GM18508 (cell line): Measurements from ENCODE around the gene ZNF780A.
"Not testable (repeated sequence)": the region's sequence is repeated elsewhere in the genome, so short reads cannot be mapped to it uniquely, and the experiment has no call there.

ENCODE experiments used
- ATAC-seq: cut with Tn5 transposase; IDR thresholded peaks from one replicate; pipeline ENCODE4 v1.9.1; 2021; ENCODE audit warnings: moderate number of reproducible peaks; ENCODE audit not compliant: insufficient read depth, unreplicated experiment

Gene ZNF780A

DNA sequence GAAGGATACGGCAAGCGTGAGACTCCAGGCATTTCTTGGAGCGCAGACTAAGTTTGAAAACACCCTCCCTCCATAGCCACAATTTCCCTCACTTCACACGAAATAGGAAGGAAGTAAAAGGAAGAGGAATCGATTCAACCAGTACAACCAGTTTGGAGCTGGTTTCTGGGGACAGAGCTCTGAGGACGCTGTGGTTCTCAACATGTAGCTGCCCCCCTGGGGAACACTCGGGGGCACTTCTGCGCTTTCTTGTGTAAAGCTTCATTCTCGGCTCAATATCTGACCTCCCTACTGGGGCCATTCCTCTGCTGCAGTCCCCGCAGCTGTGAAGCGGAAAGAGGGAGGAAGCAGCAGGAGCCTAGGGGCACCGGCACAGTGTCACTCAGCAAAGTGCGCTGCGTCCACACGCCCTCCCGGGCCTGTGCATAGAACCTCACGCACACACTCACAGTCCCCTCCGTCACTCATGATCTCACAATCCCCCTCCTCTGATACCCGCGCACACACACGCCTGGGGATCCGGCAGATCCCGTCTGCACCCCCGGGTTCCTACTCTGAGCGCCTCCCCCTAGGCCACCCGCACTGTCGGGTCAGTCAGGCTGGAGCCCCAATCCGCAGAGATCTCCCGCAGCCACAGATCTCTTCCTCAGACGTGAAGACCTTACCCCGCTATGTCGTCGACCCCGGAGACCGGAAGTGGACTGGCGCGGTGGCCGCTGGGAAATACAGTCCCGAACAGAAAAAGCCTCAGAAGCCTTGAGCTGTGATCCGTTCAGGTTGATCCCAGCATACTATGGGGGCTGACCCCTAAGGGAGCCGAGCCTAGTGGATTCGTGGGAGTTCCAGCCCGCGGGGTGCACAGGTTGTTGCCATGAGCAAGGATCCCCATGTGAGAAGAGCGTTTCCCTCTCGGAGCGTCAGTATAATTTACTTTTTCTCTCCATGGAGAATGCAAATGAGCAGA is at the start of gene ZNF780A:
TSS of gene ZNF780A (minus strand) at position 703 of the 964 bp plus-strand sequence. CDS start 6,190 bp downstream, outside the sequence.
- no peak for ATAC-seq

DNA sequence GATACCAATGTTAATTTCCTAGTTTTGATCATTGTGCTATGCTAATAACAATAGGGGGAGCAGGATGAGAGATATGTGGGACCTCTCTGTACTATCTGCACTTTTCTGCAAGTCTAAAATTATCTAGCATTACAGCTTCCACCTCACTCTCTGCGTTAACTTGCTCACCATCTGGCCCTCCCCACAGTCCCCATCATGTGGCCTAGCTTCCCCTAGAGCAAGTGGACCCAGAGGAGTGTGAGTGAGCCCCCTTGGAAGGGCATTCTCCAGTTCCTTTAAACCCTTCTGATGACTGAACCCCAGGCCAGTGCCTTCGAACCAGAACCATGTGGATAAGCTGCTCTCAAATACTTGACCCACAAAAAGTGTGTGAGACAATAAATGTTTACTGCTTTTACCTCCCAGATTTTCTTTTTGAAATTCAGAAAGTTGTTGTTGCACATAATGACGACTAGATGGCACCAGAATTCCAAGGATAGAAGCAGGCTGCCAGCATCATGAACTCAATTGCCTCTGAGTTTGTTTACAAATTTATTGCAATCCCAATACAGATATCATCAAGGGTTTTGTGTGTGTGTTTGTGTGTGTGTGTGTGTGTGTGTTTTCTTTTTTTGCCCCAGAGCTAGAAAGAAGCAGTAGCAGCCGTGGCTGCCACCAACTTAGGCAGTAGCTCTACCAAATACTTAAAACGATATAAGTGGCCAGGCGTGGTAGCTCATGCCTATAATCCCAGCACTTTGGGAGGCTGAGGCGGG is 49.0 kb upstream of the ZNF780A start:
- no peak for ATAC-seq

DNA sequence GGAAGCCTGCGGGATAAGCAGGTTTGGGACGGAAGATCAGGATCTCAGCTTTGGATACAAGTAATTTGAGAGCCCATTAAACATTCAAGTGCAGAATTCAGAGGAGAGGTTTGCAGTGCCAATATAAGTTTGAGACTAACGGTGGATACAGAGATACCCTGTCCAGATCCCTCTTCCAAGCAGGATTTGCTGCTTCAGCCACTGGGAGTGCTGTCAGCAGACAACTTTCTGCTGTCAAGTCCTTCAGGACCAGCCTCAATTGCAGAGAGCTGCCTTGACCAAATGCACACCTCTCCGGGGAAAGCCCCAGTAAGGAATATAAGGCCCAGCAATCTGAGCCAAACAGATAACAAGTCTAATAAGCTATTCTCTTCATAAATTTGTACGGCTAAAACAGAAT is 46.1 kb upstream of the ZNF780A start:
- no peak for ATAC-seq

- ATAC-seq = no peak
Measured at GRCh38 chr19:40134866-40135265, 44.1 kb upstream of the ZNF780A start.

- ATAC-seq = no peak
Measured at GRCh38 chr19:40133491-40133890, 42.7 kb upstream of the ZNF780A start.

GRCh38 chr19:40130013-40130412 is 39.3 kb upstream of the ZNF780A start:
- ATAC-seq = no peak

DNA sequence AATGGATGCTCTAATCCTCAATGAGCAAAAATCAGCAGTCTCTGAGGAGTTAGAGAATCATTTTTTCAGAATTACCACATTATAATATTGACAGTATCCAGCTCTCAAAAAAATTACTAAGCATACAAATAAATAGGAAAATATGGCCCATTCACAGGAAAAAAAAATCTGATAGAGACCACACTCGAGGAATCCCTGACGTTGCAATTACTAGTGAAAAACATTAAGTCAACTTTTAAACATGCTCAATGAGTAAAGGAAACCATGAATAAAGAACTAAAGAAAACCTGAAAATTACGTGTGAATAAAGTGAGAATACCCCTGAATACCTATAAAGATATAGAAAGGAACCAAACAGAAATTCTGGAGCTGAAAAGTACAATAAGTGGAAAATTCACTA is 38.7 kb upstream of the ZNF780A start:
- no peak for ATAC-seq

DNA sequence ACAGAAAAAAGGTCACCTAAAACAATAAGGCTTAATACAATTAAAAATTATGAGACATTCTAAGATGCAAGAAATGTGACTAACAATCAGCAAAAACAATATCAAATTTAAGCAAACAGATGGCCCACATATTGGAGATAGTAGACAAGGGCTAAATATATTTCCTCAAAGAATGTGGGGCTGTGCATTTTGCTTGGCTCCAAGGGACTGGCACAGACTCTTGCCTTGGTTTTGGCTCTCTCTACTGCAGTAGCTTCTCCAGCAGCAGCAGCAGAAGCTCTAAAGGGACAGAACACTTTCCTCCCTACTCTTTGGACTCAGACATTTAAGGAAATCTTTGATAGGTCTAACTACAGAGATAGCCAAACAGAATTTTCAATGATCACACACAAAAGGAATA is 38.2 kb upstream of the ZNF780A start:
- ATAC-seq = no peak

DNA sequence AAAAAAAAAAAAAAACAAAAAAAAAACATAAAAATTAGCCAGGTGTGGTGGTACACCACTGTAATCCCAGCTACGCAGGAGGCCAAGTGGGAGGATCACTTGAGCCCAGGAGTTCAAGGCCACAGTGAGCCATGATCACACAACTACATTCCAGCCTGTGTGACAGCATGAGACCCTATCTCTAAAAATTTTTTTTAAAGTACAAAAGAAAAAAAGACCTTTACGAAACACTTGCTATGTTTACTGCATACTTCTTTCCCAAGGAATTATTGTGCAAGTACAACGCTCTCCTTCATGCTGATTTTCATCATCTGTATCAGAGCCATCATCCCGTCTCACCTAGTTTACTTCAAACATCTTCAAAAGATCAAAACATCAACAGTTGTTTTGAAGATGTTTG is 28.6 kb upstream of the ZNF780A start:
- no peak for ATAC-seq

- ATAC-seq = not testable (repeated sequence)
Measured at GRCh38 chr19:40118638-40119037, 27.9 kb upstream of the ZNF780A start.

DNA sequence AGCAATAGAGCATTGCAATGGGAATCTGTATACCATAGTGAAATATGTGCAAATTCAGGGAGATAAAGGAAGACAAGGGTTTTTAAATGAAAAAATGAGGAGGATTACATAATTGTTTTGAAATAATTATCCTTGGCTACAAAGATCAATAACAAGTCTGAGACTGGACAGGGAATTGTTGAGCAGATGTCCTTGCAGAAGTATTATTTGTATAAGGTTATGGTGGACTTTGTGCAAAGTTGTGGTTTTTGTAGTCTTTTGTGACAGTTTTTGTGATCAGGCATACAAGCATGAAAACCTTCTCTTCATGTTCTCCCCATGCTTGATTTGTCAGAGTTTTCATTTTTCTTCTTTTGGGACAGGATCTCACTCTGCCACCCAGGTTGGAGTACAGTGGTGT is 25.3 kb upstream of the ZNF780A start:
- ATAC-seq = no peak

- ATAC-seq = not testable (repeated sequence)
Measured at GRCh38 chr19:40114119-40114518, 23.4 kb upstream of the ZNF780A start.

GRCh38 chr19:40112271-40112670 is 21.5 kb upstream of the ZNF780A start:
- ATAC-seq = not testable (repeated sequence)

GRCh38 chr19:40110570-40110969 is 19.8 kb upstream of the ZNF780A start:
- ATAC-seq = no peak

DNA sequence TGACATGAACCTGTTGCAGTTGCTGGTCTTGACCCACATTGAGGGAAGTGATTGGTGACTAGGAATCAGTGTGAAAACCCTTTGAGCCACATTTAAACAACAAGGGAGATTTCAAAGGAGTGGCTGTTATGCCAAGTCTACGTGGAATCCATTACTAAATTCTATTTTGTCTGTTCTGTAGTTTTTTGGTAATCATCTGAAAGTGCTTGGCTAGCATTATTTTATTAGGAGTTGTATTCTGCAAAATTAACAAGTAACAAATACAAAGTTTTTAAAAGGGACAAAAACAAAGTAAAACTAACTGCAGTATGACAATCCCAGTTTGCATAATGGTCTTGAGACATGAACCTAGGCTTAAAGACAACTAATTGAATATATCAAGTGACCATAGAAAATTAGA is 14.0 kb upstream of the ZNF780A start:
- ATAC-seq = no peak

GRCh38 chr19:40103600-40103999 is 12.9 kb upstream of the ZNF780A start:
- no peak for ATAC-seq

GRCh38 chr19:40101813-40102212 is 11.1 kb upstream of the ZNF780A start:
- ATAC-seq = no peak

- no peak for ATAC-seq
Measured at GRCh38 chr19:40093416-40093815, 2.7 kb upstream of the ZNF780A start.

DNA sequence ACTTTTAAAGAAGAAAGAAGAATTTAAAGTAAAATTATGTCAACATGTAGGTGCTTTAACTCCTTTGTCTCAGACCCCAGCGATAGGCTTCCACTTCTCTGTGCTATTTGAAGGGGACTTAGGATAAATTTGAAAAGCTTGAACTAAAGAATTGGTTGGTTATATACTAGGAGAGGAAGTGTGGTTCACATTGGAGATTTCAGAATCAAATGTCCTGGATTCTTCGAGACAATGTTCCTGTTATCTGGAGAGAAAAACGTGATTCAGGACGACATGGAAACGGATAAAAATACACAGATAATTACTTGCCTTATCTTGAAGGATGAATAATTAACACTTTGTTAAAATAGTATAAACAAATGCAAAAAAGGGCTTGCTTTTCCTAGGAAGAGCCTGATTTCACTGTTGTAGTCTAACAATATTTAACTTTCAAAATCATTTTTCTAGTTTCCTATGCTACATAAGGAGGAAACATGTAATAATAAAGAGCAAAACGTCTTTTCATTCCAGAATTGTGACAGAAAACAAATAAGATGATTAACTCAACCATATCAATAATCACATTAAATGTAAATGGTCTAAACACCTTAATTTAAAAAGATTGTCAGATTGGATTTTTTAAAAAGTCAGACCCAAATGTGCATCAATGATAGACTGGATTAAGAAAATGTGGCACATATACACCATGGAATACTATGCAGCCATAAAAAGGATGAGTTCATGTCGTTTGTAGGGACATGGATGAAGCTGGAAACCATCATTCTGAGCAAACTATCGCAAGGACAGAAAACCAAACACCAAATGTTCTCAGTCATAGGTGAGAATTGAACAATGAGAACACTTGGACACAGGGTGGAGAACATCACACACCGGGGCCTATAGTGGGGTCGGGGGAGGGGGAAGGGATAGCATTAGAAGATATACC is 724 bp upstream of the ZNF780A start:
- no peak for ATAC-seq

DNA sequence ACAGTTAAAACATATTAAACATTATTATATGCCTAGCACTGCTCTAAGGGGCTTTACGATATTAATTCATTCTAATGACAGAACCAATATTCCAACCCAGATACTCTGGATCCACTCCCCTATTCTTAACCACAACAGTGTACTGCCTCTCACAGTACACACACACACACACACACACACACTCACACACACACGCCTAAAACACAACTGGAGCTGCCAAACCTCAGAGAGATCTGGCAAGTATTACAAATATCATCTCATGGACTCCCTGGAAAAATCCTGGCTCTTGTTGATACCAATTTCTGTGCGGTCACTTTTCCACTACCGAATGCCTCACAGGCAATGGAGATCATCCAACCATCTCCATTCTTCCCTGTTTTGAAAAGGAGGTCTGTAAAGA is 1.3 kb downstream of the ZNF780A start:
- no peak for ATAC-seq
